Measurements from ENCODE around the gene METTL13. TPM values are rescaled to one million over a fixed set of nuclear protein-coding genes. Genes with fewer than 3 reads are reported as not detected.

The METTL13 gene
- total and polyA plus RNA-seq, 9 of the 15 experiments (the other 6 are each of a cell fraction or from before 2014, with no cell fraction given), result 18.9 to 78.9 (median 54.9) TPM

DNA sequence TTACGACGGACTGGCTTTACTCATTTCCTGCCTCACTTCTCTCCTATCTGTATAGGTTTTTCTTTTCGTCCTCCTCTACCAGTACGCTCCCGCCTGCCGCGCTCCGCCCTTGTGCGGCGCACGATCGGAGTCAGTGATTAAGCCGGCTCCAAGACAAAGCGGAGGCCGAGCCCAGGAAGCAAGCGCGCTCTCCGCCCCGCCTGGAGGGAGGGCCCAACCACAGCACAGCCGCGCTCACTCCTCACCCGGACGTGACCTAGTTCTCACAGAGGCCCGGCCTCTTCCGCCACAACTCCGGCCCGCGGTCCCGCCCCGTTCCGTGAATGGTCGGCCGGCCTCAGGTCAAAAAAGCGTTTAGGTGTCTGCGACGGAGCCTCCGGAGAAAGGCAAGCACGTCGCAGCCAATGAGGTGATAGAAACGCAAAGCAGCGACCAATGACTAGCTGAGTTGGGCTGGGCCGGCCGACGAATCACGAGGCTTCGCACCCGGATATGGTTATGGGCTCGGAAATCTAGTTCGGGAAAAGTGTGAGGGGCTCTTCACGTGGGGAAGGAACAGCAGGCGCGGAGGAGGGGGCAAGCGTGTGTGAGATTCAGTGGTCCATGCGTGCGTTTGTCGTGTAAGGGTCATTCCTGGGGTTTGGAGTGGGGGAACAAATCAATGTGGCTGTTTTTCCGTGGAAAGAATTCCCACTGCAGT lies at the start of gene METTL13 (continued):
- TF ChIP-seq, protein P1, sequence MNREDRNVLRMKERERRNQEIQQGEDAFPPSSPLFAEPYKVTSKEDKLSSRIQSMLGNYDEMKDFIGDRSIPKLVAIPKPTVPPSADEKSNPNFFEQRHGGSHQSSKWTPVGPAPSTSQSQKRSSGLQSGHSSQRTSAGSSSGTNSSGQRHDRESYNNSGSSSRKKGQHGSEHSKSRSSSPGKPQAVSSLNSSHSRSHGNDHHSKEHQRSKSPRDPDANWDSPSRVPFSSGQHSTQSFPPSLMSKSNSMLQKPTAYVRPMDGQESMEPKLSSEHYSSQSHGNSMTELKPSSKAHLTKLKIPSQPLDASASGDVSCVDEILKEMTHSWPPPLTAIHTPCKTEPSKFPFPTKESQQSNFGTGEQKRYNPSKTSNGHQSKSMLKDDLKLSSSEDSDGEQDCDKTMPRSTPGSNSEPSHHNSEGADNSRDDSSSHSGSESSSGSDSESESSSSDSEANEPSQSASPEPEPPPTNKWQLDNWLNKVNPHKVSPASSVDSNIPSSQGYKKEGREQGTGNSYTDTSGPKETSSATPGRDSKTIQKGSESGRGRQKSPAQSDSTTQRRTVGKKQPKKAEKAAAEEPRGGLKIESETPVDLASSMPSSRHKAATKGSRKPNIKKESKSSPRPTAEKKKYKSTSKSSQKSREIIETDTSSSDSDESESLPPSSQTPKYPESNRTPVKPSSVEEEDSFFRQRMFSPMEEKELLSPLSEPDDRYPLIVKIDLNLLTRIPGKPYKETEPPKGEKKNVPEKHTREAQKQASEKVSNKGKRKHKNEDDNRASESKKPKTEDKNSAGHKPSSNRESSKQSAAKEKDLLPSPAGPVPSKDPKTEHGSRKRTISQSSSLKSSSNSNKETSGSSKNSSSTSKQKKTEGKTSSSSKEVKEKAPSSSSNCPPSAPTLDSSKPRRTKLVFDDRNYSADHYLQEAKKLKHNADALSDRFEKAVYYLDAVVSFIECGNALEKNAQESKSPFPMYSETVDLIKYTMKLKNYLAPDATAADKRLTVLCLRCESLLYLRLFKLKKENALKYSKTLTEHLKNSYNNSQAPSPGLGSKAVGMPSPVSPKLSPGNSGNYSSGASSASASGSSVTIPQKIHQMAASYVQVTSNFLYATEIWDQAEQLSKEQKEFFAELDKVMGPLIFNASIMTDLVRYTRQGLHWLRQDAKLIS (CRISPR knock-in tag; IDR thresholded peaks at IDR 0.05), result 0 out of 2 replicates have a peak, but pooled peaks have one; percentile 60
- TF ChIP-seq LARP7 (IDR thresholded peaks at IDR 0.05) (no peak), TCF3 (CRISPR knock-in tag; IDR thresholded peaks at IDR 0.05) (no peak; the same call in none of the 2 replicates), RAD21 (CRISPR knock-in tag; conservative IDR thresholded peaks at IDR 0.05 in 1 of 2, IDR thresholded peaks at IDR 0.05 in 1 of 2) (no peak; a peak in 1 of 4 replicates), ZNF79 (CRISPR knock-in tag; IDR thresholded peaks at IDR 0.05; ENCODE audit: low read depth) (no peak), MAFG (tag; conservative IDR thresholded peaks at IDR 0.05) (no peak), PML (IDR thresholded peaks at IDR 0.05; ENCODE audit: low read length) (peak; percentile 82), TCF7 (IDR thresholded peaks at IDR 0.05; ENCODE audit: borderline replicate concordance) (0 out of 2 replicates have a peak, but pooled peaks have one; percentile 14), FOXP1 (CRISPR knock-in tag; IDR thresholded peaks at IDR 0.05) (no peak), SMARCB1 (IDR thresholded peaks at IDR 0.05; ENCODE audit: insufficient read length, low read depth) (no peak), ZKSCAN3 (CRISPR knock-in tag; IDR thresholded peaks at IDR 0.05) (no peak), NFXL1 (CRISPR knock-in tag; IDR thresholded peaks at IDR 0.05) (no peak), YBX1 (IDR thresholded peaks at IDR 0.05) (no peak)
- TF ChIP-seq, protein P2, sequence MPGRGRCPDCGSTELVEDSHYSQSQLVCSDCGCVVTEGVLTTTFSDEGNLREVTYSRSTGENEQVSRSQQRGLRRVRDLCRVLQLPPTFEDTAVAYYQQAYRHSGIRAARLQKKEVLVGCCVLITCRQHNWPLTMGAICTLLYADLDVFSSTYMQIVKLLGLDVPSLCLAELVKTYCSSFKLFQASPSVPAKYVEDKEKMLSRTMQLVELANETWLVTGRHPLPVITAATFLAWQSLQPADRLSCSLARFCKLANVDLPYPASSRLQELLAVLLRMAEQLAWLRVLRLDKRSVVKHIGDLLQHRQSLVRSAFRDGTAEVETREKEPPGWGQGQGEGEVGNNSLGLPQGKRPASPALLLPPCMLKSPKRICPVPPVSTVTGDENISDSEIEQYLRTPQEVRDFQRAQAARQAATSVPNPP (IDR thresholded peaks at IDR 0.05; ENCODE audit: borderline replicate concordance, insufficient read depth, insufficient read length), result no peak
- TF ChIP-seq, protein P3, sequence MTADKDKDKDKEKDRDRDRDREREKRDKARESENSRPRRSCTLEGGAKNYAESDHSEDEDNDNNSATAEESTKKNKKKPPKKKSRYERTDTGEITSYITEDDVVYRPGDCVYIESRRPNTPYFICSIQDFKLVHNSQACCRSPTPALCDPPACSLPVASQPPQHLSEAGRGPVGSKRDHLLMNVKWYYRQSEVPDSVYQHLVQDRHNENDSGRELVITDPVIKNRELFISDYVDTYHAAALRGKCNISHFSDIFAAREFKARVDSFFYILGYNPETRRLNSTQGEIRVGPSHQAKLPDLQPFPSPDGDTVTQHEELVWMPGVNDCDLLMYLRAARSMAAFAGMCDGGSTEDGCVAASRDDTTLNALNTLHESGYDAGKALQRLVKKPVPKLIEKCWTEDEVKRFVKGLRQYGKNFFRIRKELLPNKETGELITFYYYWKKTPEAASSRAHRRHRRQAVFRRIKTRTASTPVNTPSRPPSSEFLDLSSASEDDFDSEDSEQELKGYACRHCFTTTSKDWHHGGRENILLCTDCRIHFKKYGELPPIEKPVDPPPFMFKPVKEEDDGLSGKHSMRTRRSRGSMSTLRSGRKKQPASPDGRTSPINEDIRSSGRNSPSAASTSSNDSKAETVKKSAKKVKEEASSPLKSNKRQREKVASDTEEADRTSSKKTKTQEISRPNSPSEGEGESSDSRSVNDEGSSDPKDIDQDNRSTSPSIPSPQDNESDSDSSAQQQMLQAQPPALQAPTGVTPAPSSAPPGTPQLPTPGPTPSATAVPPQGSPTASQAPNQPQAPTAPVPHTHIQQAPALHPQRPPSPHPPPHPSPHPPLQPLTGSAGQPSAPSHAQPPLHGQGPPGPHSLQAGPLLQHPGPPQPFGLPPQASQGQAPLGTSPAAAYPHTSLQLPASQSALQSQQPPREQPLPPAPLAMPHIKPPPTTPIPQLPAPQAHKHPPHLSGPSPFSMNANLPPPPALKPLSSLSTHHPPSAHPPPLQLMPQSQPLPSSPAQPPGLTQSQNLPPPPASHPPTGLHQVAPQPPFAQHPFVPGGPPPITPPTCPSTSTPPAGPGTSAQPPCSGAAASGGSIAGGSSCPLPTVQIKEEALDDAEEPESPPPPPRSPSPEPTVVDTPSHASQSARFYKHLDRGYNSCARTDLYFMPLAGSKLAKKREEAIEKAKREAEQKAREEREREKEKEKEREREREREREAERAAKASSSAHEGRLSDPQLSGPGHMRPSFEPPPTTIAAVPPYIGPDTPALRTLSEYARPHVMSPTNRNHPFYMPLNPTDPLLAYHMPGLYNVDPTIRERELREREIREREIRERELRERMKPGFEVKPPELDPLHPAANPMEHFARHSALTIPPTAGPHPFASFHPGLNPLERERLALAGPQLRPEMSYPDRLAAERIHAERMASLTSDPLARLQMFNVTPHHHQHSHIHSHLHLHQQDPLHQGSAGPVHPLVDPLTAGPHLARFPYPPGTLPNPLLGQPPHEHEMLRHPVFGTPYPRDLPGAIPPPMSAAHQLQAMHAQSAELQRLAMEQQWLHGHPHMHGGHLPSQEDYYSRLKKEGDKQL (CRISPR knock-in tag; IDR thresholded peaks at IDR 0.05; ENCODE audit: borderline replicate concordance), result no peak
- TF ChIP-seq, protein P4, sequence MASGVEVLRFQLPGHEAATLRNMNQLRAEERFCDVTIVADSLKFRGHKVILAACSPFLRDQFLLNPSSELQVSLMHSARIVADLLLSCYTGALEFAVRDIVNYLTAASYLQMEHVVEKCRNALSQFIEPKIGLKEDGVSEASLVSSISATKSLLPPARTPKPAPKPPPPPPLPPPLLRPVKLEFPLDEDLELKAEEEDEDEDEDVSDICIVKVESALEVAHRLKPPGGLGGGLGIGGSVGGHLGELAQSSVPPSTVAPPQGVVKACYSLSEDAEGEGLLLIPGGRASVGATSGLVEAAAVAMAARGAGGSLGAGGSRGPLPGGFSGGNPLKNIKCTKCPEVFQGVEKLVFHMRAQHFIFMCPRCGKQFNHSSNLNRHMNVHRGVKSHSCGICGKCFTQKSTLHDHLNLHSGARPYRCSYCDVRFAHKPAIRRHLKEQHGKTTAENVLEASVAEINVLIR (CRISPR knock-in tag; IDR thresholded peaks at IDR 0.05), result peak; percentile 92
